ENCODE data around the gene SLC39A6. TPM values are rescaled to one million over a fixed set of nuclear protein-coding genes. Genes with fewer than 3 reads are reported as not detected.
"Not testable (repeated sequence)": the region's sequence is repeated elsewhere in the genome, so short reads cannot be mapped to it uniquely, and the experiment has no call there.

The SLC39A6 gene
- total RNA-seq, 1 donor from 2014 or later = 32.1 TPM

DNA sequence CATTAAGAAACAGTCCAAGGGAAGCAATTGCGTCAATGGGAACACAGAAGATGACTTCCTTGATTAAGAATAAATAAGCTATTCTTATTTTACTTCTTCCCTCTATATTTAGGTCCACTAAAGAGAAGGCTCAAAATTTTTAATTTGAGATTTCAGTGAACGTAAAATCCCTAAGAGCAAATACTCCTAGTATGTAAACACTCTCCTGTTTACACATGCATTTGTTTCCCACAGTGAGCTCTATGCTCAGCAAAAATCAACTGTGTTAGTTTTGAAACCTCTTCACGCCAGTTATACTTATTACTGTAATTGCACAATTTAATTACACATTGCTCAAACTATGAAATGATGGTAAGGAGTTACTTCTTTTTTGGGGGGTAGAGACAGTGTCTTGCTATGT, 8.8 kb downstream of the SLC39A6 start:
- H3K4me3 ChIP-seq = no peak overlapping the region
- H3K4me1 ChIP-seq = no peaks in the 10 kb centered on the region
- intact Hi-C loops (cut with DNase I) = no loop called here
- H3K9me3 ChIP-seq = no peaks in the 10 kb centered on the region
- TF ChIP-seq CTCF (IDR thresholded peaks at IDR 0.05) = no peak
- no peak for DNase-seq (ENCODE audit: low spot score in 2 of 2)
- H3K27ac ChIP-seq = no peak overlapping the region
- H3K36me3 ChIP-seq = peaks cover 13 to 62% of the 10 kb centered on the region in 2 donors
- no peaks in the 10 kb centered on the region for H3K27me3 ChIP-seq

DNA sequence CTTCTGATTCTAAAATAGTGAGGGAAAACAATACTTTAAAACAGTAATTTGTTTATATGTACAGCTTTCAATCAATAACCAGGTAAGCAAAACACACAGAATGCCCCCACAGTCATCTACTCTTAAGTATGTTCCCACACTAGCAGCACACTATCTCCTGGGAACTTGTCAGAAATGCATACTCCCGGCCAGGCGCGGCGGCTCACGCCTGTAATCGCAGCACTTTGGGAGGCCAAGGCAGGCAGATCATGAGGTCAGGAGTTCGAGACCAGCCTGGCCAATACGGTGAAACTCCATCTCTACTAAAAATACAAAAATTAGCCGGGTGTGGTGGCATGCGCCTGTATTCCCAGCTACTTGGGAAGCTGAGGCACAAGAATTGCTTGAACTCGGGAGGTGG, 12.4 kb downstream of the SLC39A6 start:
- H3K36me3 ChIP-seq = peaks cover 31 to 68% of the 10 kb centered on the region in 2 donors
- H3K9me3 ChIP-seq; H3K27me3 ChIP-seq; DNase-seq (ENCODE audit: low spot score in 2 of 2); H3K4me1 ChIP-seq; H3K4me3 ChIP-seq; H3K27ac ChIP-seq; intact Hi-C loops (cut with DNase I): not testable (repeated sequence)

DNA sequence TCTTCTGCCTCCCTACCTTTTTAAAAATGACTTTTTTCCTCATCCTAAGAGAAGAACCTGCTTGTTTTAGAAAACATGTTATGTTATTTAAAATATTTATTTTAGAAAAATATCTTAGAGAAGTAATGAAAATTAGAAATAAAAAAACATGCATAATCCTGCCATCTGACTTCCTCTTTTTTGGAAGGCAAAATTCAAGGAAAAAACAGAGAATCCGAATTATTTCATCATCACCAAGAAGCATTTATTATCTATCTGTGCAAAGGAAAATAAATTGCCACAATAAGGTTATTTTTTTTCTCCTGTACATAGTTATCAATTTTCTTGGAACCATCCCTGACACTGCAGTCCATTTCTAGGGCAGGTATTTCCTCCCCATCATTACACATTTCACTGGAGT, 14.4 kb downstream of the SLC39A6 start:
- no peak for TF ChIP-seq CTCF (IDR thresholded peaks at IDR 0.05)
- Histone ChIP-seq H3K27ac (no peak overlapping the region), H3K27me3 (no peaks in the 10 kb centered on the region), H3K36me3 (peaks cover 36 to 71% of the 10 kb centered on the region in 2 donors), H3K4me3 (no peak overlapping the region), H3K4me1 (no peaks in the 10 kb centered on the region), H3K9me3 (no peaks in the 10 kb centered on the region)
- no peak for DNase-seq (ENCODE audit: low spot score in 2 of 2)
- intact Hi-C loops (cut with DNase I) = no loop called here

DNA sequence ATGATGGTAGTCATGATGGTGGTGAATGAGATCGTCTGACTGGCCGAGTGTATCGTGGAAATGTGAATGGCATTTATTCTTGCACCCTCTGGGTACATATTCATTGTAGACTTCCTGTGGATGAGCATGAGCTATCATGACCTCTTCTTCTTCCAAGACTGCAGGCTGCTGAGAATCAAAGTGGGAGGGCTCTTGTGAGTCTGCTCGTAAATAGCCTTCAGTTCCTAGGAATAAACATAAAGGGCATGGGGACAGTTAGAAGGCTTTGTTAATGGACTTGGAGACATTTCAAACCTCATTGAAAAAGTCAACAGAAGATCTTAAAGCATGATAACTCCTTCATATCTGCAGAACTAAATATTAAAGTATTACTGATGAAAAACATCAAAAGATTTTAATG, 14.9 kb downstream of the SLC39A6 start:
- H3K9me3 ChIP-seq = no peaks in the 10 kb centered on the region
- no peaks in the 10 kb centered on the region for H3K27me3 ChIP-seq
- intact Hi-C loops (cut with DNase I) = no loop called here
- no peaks in the 10 kb centered on the region for H3K4me1 ChIP-seq
- no peak for TF ChIP-seq CTCF (IDR thresholded peaks at IDR 0.05)
- no peak for DNase-seq (ENCODE audit: low spot score in 2 of 2)
- peaks cover 36 to 69% of the 10 kb centered on the region in 2 donors for H3K36me3 ChIP-seq
- H3K4me3 ChIP-seq = no peak overlapping the region
- no peak overlapping the region for H3K27ac ChIP-seq

DNA sequence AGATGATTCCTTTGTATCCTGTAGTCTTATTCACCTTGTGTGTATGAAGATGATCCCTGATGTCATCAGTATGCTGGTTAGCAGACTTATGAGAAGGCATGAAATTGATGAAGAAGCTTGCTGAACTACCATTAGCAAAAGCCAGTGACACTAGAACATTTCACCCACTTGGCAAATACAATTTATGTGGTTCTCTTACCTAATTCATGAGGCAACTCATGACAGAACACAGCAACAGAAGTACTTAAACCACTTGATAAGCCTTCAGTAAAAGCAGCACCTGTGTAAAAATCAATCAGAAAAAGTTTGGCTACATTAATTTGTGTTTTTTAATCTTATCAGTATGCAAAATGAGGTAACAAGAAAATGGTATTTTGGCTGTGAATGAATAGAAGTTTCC, 16.8 kb downstream of the SLC39A6 start:
- H3K4me1 ChIP-seq = no peaks in the 10 kb centered on the region
- no peaks in the 10 kb centered on the region for H3K27me3 ChIP-seq
- H3K9me3 ChIP-seq = no peaks in the 10 kb centered on the region
- H3K4me3 ChIP-seq = no peak overlapping the region
- no peak for TF ChIP-seq CTCF (IDR thresholded peaks at IDR 0.05)
- intact Hi-C loops (cut with DNase I) = no loop called here
- H3K27ac ChIP-seq = no peak overlapping the region
- H3K36me3 ChIP-seq = peaks cover 36 to 70% of the 10 kb centered on the region in 2 donors
- no peak for DNase-seq (ENCODE audit: low spot score in 2 of 2)

DNA sequence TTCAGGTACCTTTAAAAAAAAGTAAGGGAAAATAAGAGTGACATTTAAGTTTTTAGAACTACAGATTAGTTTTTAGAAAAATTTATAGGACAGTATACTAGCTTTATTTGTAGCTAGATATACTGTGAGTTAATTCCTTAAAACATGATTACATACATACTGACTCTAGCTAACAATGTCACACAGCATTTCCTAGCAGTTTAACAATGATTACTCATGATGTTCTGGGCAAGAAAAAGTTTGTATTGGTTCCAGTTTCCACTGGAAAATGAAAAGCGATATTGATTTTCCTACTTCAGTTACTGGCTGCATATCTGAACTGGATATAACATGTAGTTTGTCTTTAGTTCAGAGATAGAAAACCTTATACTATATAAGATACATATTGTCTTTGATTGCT, 19.4 kb downstream of the SLC39A6 start:
- Histone ChIP-seq H3K9me3 (no peaks in the 10 kb centered on the region), H3K4me1 (no peaks in the 10 kb centered on the region), H3K4me3 (no peak overlapping the region), H3K36me3 (peaks cover 29 to 54% of the 10 kb centered on the region in 2 donors), H3K27me3 (no peaks in the 10 kb centered on the region), H3K27ac (no peak overlapping the region)
- intact Hi-C loops (cut with DNase I) = no loop called here
- TF ChIP-seq CTCF (IDR thresholded peaks at IDR 0.05) = no peak
- DNase-seq (ENCODE audit: low spot score in 2 of 2) = no peak

All from ascending aorta (tissue), 2 donors.